ENCODE results near the gene NCOA7. TPM values are rescaled to one million over a fixed set of nuclear protein-coding genes. Genes with fewer than 3 reads are reported as not detected.
A peak's percentile ranks its signal among the peaks of the same experiment; 100 is the strongest.

Gene NCOA7
- total and polyA plus RNA-seq, 9 of the 15 experiments (the other 6 are each of a cell fraction or from before 2014, with no cell fraction given), result 5.8 to 14.6 (median 9.3) TPM

GRCh38 chr6:125956506-125957390, 166.0 kb downstream of the NCOA7 start, which contains the start of gene HINT3 (continued):
- TF ChIP-seq MBD1 (CRISPR knock-in tag; IDR thresholded peaks at IDR 0.05) (no peak), HIVEP1 (CRISPR knock-in tag; IDR thresholded peaks at IDR 0.05) (no peak), DIDO1 (tag; IDR thresholded peaks at IDR 0.05; ENCODE audit: low read depth) (peak; percentile 60; the same call in 1 of the 2 replicates), NEUROD1 (IDR thresholded peaks at IDR 0.05; ENCODE audit: borderline replicate concordance, low read depth, low read length, partially characterized antibody) (peak; percentile 72), THAP12 (CRISPR knock-in tag; IDR thresholded peaks at IDR 0.05) (peak; percentile 86), KLF10 (CRISPR knock-in tag; IDR thresholded peaks at IDR 0.05) (no peak), PYGO2 (tag; IDR thresholded peaks at IDR 0.05) (no peak), SRSF3 (IDR thresholded peaks at IDR 0.05; ENCODE audit: insufficient read depth, low read length) (no peak), ZNF561 (CRISPR knock-in tag; conservative IDR thresholded peaks at IDR 0.05) (no peak), NCOR1 (IDR thresholded peaks at IDR 0.05) (peak; percentile 62), ZKSCAN1 (IDR thresholded peaks at IDR 0.05; ENCODE audit: low read depth, low read length) (peak; percentile 32; the same call in 1 of the 2 replicates), TFE3 (CRISPR knock-in tag; IDR thresholded peaks at IDR 0.05) (no peak), ZNF41 (CRISPR knock-in tag; conservative IDR thresholded peaks at IDR 0.05) (no peak), GATAD2B (IDR thresholded peaks at IDR 0.05; ENCODE audit: borderline replicate concordance) (no peak; the same call in 1 of the 2 replicates), ZNF518B (CRISPR knock-in tag; IDR thresholded peaks at IDR 0.05) (no peak), WHSC1 (IDR thresholded peaks at IDR 0.05; ENCODE audit: low read length) (no peak), RBM22 (IDR thresholded peaks at IDR 0.05; ENCODE audit: low read depth, low read length, poor library complexity, severe bottlenecking) (no peak)
